SKM-1 (cell line): ENCODE results near the gene ZKSCAN5.

Source experiments
- DNase-seq: peaks from one replicate; lab custom pipeline; 2025; ENCODE audit not compliant: unreplicated experiment; lab: John Stamatoyannopoulos, UW

Gene ZKSCAN5

GRCh38 chr7:99504603-99505323 lies at the start of gene ZKSCAN5:
ZKSCAN5 (plus strand) TSS chr7:99504662; CDS start chr7:99506045, 1,383 bp downstream.
- peak; percentile 95 for DNase-seq

DNA sequence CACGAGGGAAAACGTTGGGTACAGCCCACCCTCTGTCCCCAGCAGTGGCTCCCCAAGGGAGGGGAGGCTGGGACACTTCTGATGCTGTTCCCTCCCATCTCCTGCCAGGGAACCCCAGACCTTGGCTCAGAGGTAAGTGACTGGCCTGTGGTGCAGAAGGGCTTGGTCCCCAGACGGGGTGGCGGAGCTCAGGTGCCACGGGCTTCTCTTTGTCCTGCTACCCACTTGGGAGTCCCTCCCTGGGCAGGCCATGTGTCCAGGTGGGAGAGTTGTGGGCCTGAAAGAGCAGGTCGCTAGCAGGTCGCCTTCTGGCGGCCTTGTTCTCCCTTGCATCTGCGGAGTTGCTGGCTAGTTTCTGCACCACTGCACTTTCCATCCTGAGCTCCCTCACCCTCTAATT lies 48.6 kb upstream of the ZKSCAN5 start:
- DNase-seq: no peak

DNA sequence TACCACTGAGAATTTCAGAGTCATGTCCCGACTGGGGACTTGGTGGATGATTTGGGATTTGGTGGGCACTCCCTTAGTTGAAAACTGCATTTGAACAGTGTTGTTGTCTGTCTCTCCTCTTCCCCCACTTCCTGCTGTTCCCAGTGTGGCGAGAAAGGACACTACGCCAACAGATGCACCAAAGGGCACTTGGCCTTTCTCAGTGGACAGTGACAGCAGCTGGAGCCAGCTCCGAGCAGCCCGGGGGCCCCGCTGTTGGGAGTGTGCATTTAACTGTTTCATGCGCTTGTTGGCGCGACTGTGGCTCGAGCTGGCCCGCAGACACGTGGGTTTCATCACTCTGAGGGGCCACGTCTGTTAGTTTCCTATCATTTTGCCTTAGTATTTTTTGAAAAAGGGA lies 48.2 kb upstream of the ZKSCAN5 start:
- DNase-seq: no peak

DNA sequence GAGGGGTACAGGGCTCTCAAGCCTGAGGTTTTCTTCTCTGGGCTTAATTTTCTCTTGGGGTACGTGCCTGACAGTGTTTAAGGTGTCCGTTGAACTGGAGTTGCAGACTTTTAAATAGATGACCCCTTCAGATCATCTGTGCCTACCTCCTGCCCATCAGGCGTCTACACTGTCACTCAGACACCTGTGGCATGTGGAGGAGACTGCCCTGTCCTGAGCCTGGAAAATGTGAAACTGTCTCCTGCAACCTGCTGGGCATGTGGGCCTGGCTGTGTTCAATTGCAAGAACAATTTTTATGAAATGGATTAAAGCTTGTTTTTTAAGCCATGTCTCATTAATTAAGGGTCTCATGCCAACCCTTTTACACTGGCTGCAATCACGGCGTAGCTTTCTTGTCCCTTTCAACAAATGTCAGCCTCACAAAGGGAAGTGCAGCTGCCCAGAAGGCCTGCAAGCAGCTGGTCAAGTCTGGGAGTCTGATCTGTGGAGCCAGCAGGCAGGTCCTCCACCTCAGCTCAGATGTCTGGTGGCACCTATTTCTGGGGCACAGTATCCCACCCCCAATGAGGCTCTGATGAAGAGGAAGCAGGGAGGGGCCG lies 47.3 kb upstream of the ZKSCAN5 start:
- no peak for DNase-seq

DNA sequence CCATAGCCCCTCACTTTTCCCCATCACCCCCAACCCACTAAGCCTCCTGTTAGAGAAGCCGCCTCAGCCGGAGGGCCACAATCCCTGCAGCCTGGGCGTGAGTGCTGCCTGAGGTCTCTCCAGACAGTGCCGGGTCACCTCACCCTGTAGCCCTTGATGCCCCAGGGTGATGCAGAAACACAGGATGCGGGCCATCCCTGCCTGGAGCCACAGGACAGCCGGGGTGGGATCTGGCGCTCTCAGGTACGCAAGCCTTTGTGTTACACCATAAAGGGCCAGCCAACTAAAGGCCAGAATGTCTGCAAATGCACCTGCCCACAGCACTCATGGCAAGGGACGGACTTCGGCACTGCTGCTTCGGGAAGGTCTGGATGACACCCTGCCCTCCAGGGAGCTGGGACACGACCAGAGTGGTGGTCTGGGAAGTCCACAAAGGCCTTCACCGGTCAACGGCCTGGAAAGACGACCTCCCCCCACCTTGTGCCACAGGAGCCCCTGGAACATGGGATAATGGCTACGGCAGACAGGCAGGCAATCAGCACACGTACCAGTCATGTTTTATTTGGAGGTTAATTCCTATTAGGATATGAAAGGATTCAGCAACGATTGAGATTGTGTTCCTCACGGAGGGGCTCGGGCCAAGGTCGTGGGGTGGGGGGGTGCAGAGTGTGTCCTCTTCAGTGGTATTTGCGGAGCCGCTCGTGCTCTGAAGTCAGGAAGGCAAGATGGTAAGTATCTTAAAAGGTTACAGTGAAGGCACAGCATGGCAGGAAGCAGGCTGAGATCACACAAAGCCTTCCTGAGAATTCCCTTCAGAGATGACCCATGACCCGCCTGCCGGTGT lies 46.6 kb upstream of the ZKSCAN5 start:
- DNase-seq: no peak

DNA sequence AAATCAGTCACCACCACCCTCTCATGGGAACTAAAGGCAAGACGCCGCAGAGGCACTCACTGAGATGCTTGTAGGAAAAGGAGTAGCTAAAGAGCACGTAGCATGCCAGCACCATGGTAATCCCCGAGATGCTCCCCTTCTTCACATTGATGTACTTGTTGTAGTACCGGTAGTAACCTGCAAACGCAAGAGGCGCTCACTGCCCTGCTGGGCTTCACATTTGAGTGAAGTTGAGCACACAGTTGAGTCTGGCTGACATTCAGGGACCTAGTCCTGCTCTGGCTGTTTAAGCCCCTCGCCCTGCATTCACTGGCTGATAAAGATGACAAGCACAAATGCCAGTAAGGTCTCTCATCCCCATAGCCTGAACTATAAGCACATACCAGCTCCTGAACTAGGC lies 45.4 kb upstream of the ZKSCAN5 start:
- peak; percentile 27 for DNase-seq

DNA sequence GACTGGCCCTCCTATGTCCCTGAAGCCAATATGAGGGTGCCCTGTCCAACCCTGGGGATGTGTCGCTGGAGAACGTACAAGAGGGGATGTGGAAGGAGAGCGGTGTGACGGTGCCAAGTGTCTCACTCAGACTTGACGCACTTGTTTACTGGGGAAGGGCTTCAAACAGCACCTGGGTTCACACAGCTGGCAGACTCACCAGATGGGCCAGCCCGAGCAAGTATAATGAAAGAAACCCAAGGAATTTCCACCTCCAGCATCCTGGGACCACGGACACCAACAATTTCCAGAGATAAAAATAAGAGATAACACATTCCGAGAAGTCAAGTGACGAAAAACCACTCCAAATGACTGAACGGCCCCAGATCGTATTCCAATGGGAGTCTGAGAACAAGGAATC lies 43.8 kb upstream of the ZKSCAN5 start:
- no peak for DNase-seq

DNA sequence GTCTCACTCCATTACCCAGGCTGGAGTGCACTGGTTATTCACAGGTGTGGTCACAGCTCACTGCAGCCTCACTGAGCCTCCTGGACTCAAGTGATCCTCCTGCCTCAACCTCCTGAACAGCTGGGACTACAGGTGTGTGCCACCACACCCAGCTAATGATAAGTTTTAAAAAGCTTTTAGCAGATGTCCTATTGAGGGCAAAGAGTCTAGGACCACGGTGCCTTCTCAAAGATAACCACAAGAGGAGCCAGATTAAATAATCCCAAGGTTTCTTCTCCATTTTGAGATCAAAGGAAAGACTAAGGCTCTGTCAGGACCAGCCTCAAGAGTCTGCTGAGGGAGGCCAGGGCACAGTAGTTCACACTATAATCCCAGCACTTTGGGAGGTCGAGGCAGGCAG lies 43.2 kb upstream of the ZKSCAN5 start:
- DNase-seq: no peak

GRCh38 chr7:99465421-99465768 lies 39.1 kb upstream of the ZKSCAN5 start:
- DNase-seq: no peak

DNA sequence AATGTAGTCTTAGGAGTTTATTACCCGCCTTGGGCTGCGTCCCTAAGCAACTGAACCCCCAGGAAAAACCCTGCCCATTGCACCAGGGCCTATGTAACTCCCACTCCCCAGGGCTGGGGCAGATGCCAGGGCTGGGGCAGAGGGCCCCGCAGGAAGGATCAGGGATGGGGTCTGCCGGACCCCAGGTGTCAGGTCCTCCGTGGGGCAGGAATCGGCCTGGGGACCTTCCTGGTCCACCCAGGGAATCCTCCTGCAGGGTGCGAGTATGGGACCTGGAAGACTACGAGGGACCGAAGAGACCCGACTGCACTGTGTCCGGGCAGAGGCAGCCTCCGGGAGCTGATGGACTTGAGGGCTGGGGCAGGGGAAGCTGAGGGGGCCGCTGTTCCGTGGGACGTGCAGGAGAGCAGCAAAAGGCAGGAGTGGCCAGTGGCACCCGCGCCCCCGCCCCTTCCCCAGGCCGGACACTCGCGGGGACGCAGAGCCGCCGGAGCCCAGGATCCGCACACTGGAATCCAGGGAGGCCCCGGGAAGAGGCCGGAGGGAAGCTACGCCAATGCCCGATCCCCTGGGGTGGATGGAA lies 36.0 kb upstream of the ZKSCAN5 start:
- DNase-seq: no peak

GRCh38 chr7:99469381-99470065 lies 34.9 kb upstream of the ZKSCAN5 start:
- DNase-seq: no peak

DNA sequence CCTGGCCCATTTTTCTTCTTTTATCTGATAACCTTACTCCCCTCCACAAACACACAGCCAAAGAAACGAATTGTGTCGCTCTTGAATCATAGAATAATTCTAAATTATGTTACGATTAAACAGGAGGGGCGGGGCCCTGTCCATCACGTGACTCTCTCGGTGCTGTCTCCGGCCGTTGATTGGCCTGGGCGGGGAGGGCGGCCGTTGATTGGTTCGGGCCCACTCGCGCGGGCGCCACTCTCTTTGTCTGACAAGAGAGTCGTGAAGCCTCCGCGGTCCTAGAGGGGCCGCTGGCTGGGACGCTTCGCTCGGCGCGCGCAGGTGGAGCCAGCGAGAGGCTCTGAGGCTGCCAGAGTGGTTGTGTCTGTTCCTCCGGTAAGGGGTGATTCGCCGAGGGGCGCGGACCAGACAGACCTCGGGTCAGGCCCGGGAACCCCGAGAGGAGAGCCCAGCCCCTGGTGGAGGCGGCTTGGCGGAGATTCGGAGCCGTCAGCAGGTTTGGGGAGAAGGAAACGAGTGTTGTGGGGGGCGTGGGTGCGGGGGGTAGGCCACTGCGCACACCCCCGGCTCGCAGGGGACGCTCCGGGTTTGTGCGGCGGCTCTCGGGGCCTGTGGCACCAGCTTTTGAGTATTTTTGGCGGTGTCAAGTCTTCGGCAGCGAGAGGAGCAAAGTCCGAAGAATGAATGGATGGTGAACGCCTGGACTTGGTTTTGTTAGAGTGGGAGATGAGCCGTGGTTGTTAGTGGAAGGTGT lies 31.7 kb upstream of the ZKSCAN5 start, which contains the start of gene ZNF789:
TSS of gene ZNF789 (plus strand) at position 330 of the 754 bp plus-strand sequence. CDS start 3,567 bp downstream, outside the sequence.
- DNase-seq: peak; percentile 89

- peak; percentile 37 for DNase-seq
Measured at GRCh38 chr7:99473315-99473596, 31.2 kb upstream of the ZKSCAN5 start.

- DNase-seq: no peak
Measured at GRCh38 chr7:99476107-99476506, 28.4 kb upstream of the ZKSCAN5 start.

DNA sequence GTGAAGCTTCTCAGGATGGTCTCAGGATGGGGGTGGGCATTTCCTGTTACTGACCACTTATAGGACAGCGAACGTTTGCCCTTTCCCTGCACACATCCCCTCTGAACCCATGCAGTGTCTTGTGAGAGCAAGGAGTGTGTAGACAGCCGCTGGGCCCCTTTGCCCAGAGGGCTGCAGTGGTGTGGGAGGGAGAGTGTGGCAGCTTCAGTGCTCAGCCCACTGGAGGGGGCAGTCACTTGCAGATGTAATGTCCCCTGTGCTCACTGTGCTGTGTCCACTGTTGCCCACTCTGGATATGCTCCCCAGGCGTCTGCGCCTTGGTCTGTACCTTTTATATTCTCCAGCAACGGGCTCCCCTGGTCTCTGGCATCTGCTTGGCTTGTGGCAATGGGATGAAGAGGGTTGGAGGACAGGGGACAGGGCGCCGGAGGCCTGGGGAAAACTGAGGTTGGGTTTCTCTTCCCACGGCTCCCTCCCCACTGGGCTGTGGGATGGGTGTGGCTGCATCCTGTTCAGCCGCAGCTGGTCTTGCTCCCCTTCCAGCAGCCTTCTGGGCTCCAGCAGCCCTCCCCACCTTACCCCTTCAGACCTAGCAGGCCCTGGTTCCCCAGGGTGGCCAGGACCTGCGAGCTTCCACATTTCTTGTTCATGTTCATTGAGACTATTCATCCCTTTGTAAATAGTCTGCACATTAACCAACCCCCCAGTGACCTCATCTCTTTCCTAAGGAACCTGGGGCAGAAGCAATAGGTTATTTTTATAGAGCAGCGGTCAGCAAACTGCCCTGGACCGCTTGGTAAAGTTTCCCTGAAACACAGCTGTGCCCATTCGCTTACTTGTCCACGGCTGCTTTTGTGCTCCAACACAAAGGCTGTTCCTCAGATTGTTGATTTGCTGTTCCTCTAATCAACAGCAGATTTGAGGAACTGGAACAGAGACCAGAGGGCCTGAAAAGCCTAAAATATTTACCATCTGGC lies 25.7 kb upstream of the ZKSCAN5 start:
- no peak for DNase-seq

DNA sequence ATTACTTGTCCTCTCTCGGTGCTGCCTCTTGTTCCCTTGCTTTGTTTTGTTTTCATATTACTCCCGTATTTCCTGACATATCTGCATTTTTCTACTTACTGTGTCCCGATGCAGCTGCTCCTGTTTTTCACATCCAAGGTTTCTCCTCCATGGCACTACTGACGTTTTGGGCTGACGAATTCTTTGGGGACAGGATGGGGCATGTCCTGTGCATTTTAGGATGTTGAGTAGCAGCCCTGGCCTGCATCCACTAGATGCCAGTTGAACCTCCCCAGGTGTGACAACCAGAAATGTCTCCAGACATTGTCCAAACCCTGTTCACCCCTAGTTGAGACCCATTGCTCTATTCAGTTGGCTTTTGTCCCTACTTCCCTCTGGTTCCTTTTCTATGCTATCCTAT lies 19.4 kb upstream of the ZKSCAN5 start:
- DNase-seq: no peak

- DNase-seq: no peak
Measured at GRCh38 chr7:99489235-99489634, 15.2 kb upstream of the ZKSCAN5 start.

GRCh38 chr7:99490878-99491277 lies 13.6 kb upstream of the ZKSCAN5 start:
- DNase-seq: no peak

- no peak for DNase-seq
Measured at GRCh38 chr7:99493823-99494222, 10.6 kb upstream of the ZKSCAN5 start.
